RKO (cell line): ENCODE measurements around the gene OCIAD2.
"Not testable (repeated sequence)": the region's sequence is repeated elsewhere in the genome, so short reads cannot be mapped to it uniquely, and the experiment has no call there.

Experiments used
- DNase-seq: peaks from one replicate; pipeline ENCODE4 v3.0.0-alpha.2; 2016; ENCODE audit warnings: low spot score

The OCIAD2 gene

DNA sequence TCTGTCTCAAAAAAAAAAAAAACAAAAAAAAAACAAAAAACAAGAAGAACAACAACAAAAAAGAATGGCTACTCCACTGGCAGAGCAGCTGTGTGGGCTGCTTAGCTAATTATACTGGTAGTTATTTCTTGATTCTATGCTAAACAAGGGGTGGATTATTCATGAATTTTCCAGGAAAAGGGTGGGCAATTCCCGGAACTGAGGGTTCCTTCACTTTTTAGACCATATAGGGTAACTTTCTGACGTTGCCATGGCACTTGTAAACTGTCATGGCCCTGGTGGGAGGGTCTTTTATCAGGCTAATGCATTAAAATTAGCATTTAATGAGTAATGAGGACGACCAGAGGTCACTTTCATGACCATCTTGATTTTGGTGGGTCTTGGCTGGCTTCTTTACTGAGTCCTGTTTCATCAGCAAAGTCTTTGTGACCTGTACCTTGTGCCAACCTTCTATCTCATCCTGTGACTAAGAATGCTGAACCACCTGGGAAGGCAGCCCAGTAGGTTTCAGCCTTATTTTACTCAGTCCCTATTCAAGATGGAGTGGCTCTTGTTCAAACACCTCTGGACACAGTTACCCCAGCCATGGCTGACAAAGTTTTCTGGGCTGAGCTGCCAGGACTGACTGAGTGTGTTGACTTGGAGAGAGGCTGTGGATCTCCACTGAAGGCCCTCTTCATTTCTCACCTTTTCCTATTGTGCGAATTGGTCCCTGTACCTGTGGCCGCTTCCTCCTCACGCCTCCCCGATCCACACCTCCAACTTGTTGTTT is 1.3 kb upstream of the OCIAD2 start:
- DNase-seq = no peak

DNA sequence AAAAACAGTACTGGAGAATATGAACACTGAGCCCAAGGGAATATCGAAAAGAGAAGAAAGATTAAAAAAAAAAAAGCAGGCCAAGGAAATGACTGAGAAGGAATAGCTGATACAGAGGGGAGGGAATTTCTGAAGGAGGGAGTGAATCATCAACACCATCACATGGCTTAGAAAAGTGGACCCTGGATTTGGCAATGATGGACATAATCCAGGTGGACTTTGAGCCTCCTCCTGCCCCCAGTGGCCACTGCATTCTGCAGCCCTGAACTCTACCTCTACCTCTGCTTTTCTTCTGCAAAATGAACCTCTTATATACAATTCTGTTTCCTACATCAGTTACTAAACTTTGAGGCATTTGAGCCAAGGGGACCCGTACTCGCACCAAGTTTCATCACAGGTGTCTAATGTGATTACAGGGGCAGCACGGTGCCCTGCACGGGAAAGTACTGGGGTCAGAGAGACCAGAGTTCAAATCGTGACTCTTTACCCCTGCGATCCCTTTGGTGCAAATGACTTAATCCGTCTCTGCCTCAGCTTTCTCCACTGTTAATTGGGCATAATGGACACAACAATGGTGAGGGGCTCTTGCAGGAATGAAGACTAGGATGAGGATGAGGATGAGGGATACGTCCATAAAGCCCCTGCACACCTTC is 1.1 kb downstream of the OCIAD2 start:
- DNase-seq = peak; percentile 91

DNA sequence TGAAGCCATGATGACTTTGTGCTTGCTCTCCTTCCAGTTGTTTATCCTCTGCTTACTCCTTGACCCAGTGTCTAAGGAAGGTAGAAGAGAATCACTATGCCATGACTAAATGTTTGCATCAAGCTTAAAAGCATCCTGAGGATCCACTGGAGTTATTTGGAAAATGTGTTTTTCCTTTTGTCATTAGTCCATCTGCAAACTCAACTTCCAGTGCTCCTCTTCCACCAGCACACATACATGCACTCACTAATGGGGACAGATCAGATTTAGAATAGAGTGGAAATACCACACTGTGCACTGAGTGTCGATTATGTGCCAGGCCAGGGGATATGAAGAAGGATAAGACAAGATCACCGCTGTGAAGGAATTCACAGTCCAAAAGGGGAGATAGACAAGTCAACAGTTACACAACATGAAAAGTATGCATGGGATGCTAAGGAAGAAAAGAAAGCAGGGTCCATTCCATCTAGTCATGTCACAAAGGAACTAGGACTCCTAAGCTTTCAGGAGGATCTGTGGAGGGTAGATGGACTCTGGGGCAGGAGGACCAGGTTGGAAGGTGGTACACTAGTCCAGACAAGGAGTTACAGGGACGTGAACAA is 1.9 kb downstream of the OCIAD2 start:
- no peak for DNase-seq

DNA sequence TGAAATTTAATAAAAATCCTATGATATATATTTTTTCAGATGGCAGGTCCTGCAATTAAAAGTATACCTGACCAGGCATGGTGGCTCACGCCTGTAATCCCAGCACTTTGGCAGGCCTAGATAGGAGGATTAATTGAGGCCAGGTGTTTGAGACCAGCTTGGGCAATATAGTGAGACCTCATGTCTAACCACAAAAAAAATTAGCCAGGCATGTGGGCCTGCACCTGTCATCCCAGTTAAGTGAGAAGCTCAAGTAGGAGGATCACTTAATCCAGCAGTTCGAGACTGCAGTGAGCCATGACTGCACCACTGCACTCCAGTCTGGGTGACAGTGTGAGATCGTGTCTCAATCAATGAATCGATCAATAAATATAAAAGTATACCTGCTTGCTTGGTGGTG is 2.5 kb downstream of the OCIAD2 start:
- DNase-seq = no peak

DNA sequence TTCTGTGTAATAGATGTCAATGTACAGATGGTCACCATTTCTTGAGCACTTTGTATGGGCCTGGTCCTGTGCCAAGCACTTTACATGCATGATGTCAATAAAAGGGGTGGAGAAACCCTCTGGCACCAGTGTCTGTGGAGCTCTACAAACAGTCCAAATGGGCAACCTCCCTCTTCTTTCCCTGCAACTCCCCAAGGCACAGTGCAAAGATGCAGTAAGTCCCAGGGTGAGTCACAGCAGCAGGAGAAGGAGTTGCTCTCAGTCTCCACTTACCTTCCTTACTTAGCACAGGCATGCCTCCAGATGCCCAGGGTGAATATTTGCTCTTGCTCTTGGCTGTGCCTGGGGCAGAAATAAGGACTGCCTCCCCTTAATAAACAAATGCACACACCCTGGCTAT is 4.3 kb downstream of the OCIAD2 start:
- peak; percentile 36 for DNase-seq

DNA sequence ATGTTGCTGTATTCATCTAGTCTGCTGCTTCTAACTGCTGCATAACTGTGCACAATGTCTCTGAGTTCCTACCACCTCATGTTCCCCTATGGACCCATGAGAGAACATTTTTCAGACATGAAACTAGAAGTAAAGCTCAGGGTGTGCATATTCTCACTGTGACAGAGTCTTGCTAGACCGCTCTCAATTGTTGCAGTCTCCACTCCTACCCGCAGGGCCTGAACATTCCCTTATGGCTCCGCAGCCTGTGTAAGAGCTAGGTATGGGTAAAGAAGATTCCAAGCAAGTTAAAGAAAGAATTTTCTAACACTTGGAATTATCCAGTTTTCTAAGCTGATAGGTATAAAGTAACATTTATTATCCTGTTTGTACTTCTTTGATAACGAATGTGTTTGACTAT is 5.4 kb downstream of the OCIAD2 start:
- DNase-seq = no peak

DNA sequence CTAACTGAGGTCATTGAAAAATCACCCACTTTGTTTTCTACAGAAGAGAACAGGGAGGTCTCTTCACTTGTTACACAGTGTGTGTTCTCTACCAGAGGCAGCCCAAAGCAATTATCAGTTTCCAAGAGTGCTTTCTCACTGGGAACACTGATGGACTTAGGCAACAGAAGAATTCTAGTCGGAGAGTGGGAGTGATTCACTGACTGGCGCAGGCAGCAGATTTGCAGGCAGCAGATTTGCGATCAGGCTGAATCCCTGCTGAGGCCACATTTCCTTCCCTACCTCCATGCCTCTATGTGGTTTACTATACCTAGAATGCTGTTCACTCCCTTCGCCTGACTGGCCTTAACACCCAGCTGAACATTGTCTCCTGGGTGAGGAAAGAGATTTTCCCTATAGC is 6.6 kb downstream of the OCIAD2 start:
- DNase-seq = no peak

DNA sequence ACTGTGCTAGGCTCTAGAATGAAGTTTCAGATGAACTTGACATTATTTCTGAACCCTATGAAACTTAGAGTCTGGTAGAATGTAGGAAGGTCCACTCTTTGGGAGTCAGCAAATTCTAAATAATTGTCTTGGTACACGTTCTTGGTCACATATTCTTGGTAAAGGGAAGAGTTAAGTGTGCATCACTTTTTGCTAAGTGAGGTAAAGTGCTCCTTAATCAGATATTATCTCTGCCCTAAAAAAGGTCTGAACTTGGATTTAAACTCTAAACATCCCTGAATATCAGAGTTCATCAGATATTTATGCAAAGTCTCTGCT is 7.2 kb downstream of the OCIAD2 start:
- no peak for DNase-seq

DNA sequence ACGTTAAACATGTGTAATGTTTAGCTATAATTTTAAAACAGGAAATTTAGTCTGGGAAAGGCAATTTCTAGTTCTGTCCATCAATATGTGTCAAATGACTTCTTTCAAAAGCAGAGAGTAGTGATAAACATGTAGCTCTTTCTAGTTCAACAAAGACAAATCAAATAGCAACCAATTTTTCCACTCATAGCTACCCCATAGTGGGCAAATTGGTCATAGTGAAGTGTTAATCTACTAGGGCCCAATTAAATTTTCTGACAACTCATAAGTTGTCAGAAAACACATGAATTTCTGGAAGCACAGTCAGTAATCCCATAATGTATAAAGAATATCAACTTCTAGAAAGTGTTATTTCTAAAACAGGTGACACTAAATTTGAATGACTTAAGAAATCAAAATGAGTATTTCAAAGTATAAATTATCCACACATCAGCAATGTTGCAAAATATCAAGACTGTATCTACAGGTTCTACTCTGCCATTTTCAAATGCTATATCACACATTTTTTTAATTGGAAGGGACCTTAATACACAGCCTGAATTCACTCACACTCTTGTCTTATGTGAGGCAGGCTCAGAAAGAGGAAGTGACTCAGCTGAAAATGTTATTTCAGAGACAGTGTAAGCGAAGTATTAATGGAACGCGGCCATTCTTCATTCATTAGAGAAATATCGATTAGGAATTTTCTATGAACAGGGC is 7.7 kb downstream of the OCIAD2 start:
- DNase-seq = no peak

DNA sequence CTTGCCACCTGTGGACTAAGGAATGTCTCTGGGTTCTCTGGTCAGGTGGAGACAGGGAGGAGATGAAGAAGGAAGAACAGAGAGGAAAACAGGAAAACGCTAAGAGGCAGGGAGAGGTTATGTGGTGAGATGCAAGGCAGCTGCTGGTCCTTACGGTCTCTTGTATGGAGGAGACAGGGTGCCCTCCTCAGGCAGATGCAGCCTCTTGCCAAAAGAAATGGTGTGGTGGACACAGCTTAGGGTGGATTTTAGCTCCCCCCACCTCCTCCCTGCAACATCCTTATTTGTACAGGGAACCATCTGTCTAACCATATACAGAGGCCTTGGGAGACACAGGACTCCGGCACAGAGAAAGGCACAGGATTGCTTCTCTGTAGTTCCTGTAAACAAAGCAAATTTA is 9.7 kb downstream of the OCIAD2 start:
- no peak for DNase-seq

DNA sequence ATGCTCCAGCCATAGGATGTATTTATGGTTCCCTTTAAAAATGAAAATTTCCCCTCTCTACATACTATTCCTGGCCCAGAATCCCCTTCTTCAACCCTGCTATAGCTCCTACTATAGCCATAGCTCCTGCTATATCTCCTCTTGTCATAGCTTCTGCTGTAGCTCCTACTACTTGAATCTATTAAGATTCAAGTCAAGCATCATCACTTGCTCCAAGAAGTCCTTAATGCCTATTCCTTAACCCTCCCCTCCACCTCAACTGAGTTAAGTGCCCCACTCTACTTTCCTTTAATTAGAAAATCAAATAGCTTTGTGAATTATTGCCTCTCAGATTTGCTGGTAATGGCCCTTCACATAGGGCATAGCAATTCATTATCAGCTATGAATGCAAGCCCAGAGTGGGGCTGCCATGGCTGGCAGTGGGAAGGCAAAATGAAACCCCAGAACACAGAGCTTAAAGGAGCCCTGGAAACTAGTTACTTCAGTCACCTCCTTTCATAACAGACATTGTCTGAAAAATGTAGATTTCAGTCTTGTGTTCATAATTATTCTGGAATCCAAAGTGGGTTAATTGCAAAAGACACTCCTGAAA is 15.4 kb downstream of the OCIAD2 start:
- DNase-seq = no peak

DNA sequence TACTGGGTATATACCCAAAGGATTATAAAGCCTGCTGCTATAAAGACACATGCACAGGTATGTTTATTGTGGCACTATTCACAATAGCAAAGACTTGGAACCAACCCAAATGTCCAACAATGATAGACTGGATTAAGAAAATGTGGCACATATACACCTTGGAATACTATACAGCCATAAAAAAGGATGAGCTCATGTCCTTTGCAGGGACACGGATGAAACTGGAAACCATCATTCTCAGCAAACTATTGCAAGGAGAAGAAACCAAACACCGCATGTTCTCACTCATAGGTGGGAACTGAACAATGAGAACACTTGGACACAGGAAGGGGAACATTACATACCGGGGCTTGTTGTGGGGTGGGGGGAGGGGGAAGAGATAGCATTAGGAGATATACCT is 16.8 kb downstream of the OCIAD2 start:
- DNase-seq = not testable (repeated sequence)

DNA sequence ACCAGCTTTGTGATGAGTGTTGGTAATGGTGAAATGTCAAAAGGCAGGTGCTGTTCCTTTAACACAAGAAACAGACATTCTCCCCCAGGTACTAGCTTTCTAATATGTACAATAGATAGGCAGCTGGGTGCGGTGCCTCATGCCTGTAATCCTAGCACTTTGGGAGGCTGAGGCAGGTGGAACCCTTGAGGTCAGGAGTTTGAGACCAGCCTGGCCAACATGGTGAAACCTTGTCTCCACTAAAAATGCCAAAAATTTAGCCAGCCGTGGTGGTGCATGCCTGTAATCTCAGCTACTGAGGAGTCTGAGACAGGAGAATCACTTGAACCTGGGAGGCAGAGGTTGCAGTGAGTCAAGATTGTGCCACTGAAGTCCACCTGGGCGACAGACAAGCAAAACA is 24.9 kb downstream of the OCIAD2 start:
- not testable (repeated sequence) for DNase-seq

DNA sequence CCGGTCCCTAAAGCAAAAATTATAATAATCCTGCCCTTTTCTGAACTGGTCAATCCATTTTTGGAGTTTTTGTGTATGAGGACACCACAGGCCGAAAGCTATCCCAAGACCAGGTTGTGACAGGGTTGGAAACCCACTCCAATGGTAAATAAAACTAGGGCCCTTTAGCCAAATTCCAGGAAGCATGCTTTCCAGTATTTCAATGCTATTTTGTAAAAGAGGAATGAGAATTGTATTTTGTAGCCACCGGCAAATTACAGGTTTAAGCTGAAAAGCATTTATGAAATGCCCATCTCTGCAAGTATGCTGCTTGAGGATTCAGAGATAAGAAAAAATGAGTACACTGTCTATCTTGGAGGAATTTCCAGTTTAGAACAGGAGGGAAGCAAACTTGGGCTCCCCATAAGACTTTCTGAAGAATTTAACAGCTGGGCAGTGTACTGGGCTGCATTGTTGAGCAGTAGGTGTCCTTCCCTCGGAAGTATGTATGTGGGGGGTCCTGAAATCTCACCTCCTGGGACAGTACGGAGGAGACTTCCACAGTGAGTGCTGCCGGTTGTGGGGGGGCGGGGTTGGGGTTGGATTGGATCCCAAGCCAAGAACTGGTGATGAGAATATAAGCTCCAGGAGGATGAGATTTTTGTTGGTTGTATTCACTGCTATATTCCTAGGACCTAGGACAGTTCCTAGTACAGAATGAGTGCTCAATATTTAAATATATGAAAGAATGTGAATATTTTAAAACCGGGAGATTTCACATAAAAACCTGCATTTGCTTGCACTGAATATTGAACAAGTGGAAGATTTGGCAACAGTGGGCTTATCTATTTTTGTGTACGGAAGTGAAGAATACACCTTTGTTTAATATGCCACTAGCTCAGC is 26.8 kb downstream of the OCIAD2 start:
- DNase-seq = no peak

DNA sequence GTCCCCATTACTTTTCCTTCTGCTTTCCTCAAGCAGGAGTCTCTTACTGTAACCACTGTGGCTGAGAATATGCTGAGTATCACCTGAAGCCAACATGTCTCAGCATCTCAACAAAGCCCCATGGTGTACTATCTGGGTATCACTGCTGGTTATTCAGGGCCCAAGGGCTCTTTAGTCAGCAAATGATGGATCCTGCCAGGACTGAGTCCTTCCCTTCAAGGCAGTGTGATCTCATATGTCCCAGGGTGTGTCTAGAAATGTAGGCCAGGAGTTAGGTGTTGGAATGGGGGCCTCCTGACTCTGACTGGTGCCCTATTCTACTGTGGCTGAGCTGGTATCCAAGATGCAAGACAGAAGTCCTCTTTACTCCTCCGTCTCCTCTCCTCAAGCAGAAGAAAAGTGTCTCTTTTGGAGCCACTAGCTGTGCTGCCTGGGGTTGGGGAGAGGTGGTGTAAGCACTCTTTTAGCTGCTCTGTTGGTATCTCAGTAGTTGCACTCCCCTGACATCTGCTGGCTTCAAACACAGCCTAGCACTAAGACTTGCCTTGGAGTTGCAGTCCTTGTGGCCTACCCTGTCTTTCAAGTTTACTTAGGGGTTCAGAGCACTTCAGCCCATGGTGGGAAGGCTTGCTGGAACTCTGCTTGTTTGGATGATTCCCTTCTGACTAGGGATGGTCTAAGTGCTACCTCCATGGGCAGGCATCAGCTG is 28.6 kb downstream of the OCIAD2 start:
- no peak for DNase-seq

DNA sequence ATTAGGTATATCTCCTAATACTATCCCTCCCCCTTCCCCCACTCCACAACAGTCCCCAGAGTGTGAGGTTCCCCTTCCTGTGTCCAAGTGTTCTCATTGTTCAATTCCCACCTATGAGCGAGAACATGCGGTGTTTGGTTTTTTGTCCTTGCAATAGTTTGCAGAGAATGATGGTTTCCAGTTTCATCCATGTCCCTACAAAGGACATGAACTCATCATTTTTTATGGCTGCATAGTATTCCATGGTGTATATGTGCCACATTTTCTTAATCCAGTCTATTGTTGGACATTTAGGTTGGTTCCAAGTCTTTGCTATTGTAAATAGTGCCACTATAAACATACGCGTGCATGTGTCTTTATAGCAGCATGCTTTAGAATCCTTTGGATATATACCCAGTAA is 41.9 kb downstream of the OCIAD2 start:
- DNase-seq = not testable (repeated sequence)

DNA sequence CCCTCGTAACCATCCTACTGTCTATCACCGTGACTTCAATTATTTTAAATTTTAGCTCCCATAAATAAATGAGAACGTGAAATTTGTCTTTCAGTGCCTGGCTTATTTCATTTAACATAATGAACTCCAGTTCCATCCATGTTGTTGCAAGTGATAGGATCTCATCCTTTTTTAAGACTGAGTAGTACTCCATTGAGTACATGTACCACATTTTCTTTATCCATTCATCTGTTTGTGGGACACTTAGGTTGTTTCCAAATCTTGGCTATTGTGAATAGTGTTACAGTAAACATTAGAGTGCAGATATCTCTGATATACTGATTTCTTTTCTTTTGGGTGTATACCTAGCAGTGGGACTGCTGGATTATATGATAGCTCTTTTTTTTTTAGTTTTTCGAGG is 42.8 kb downstream of the OCIAD2 start:
- no peak for DNase-seq

DNA sequence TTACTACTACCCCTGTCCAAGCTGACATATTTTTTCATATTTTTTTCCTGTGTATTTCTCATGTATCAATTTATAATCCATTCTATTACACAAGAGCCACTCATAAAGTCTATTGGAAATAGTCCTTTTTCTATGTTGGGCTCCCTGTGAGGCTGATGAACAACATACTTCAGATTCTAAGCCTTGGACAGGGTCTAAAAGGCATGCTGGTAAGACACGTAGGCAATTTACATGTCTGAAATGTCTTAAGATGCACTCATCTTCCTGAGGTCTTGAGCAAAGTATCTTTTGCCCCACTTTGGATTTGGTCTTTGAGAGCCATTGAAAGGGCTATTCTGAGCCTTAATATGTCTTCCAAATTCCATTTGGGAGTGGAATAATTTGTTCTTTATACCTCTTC is 43.9 kb downstream of the OCIAD2 start:
- no peak for DNase-seq

DNA sequence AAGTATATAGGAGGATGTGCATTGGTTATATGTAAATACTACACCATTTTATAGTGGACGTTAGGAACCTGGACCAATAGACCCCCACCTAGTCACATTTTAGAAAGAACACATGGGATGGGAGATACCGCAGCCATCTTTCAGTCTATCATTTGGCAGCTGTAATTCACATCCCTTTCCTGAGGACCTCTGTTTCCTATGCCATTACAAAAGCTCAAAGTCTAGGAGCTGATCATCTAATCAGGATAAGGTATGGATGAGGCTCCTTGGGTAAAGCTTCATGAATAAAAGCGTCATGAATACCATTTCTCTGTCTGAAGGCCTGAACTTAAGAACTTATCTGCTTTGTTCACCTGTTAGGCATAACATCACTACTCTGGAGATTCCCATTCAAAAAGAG is 44.5 kb downstream of the OCIAD2 start:
- DNase-seq = no peak

DNA sequence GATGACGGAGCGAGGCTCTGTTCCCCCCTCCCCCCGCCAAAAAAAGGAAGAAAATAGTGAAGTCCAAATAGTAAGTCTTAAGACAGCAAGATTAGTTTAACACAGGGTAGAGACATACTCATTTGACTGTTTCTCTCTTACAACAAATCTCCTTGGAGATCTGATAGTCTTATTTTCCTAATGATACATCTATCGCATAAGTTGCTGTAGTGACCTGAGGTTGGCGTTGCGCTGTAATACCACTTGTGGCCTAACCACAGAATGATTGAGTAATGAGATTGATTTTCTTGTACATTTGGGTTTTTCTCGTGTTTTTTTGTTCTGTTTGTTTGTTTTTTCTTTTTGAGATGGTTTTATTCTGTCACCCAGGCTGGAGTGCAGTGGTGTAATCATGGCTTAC is 48.4 kb downstream of the OCIAD2 start:
- DNase-seq = peak; percentile 15

DNA sequence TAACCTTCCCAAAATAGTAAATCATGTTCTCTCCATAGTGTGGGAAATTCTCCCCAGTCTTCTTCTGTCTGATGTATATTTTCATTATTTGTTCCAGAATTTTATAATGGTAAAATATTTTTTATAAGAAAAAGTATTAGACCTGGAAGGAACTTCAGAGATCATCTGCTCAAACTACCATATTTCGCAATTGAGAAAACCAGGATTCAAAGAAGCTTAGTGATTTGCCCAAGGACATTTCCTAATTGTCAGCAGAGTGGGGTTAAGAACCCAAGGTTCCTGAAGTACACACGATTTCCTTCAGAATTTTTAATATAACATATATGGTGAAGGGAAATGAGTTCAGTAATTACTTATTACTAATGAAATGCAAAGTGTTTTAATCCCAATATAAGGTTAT is 51.6 kb downstream of the OCIAD2 start:
- no peak for DNase-seq
